Prostate gland (tissue), 2 donors: ENCODE measurements around the gene LITAFD.

Experiments used
- CTCF ChIP-seq, 4 experiments: fragments of 200-600 bp in 2 of 4; fragments of 450-650 bp in 2 of 4; sonication (generic) in 2 of 4; IDR thresholded peaks; 1 replicate in 3 of 4; 2 replicates in 1 of 4; pipeline ENCODE4 v1.5.1; 2016 to 2019; ENCODE audit warnings: antibody characterized with exemption in 4 of 4, mild to moderate bottlenecking in 2 of 4, moderate library complexity in 2 of 4
- POLR2AphosphoS5 ChIP-seq: sonication (generic); formaldehyde crosslinking; IDR thresholded peaks from one replicate; pipeline ENCODE4 v1.6.1; 2017; ENCODE audit warnings: antibody characterized with exemption

GRCh38 chr16:8854298-8854948, 27.7 kb upstream of the LITAFD start:
- TF ChIP-seq POLR2AphosphoS5 (no peak), CTCF (IDR thresholded peaks at IDR 0.05) (no peak)
